ENCODE results near the gene ZFP36. TPM values are rescaled to one million over a fixed set of nuclear protein-coding genes. Genes with fewer than 3 reads are reported as not detected.

ZFP36 gene
- total RNA-seq, 2 donors from 2014 or later, result 315 to 699 TPM

- H3K36me3 ChIP-seq, result peaks cover 33% of the 10 kb centered on the region
- H3K4me3 ChIP-seq, result no peak overlapping the region
- no peak overlapping the region for H3K27ac ChIP-seq
- TF ChIP-seq, protein P1, sequence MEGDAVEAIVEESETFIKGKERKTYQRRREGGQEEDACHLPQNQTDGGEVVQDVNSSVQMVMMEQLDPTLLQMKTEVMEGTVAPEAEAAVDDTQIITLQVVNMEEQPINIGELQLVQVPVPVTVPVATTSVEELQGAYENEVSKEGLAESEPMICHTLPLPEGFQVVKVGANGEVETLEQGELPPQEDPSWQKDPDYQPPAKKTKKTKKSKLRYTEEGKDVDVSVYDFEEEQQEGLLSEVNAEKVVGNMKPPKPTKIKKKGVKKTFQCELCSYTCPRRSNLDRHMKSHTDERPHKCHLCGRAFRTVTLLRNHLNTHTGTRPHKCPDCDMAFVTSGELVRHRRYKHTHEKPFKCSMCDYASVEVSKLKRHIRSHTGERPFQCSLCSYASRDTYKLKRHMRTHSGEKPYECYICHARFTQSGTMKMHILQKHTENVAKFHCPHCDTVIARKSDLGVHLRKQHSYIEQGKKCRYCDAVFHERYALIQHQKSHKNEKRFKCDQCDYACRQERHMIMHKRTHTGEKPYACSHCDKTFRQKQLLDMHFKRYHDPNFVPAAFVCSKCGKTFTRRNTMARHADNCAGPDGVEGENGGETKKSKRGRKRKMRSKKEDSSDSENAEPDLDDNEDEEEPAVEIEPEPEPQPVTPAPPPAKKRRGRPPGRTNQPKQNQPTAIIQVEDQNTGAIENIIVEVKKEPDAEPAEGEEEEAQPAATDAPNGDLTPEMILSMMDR (IDR thresholded peaks at IDR 0.05), result no peak
- H3K9me3 ChIP-seq, result no peaks in the 10 kb centered on the region
- ATAC-seq (ENCODE audit: insufficient number of reproducible peaks, low FRiP score, low read depth) (no peak), DNase-seq (ENCODE audit: low spot score) (no peak)
- peaks cover 11 to 21% of the 10 kb centered on the region in 2 donors for H3K4me1 ChIP-seq (ENCODE audit: control insufficient read depth in 1 of 2, low read depth in 2 of 2)
- H3K27me3 ChIP-seq (replicated peaks; ENCODE audit: insufficient read depth), result no peaks in the 10 kb centered on the region
Measured at GRCh38 chr19:39424934-39425333, 18.3 kb downstream of the ZFP36 start.

GRCh38 chr19:39425744-39426143 lies 19.1 kb downstream of the ZFP36 start:
- Histone ChIP-seq H3K27ac (no peak overlapping the region), H3K36me3 (peaks cover 27% of the 10 kb centered on the region), H3K4me1 (ENCODE audit: control insufficient read depth in 1 of 2, low read depth in 2 of 2) (peaks cover 11 to 21% of the 10 kb centered on the region in 2 donors), H3K9me3 (no peaks in the 10 kb centered on the region), H3K4me3 (no peak overlapping the region), H3K27me3 (replicated peaks; ENCODE audit: insufficient read depth) (no peaks in the 10 kb centered on the region)
- TF ChIP-seq, protein P1 (IDR thresholded peaks at IDR 0.05), result no peak
- ATAC-seq (ENCODE audit: insufficient number of reproducible peaks, low FRiP score, low read depth) (no peak), DNase-seq (ENCODE audit: low spot score) (no peak)

DNA sequence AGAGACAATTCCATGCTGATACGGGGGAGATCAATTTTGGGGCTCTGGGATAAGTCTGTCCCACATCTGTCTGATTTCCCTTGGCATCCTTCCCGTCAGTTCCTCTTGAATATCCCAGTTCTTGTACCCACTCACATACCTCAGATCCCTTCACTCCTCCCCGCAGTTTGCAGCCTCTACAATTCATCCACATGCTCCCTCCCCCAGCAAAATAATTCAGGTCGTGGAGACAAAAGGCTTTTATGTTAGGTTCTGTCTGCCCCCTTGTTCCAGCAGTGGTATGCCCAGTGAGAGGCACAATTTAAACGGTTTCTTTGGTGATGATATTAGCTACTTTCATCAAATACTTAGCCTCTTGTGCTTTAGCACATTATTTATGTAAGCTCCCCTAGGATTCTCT lies 19.5 kb downstream of the ZFP36 start:
- Histone ChIP-seq H3K4me3 (no peak overlapping the region), H3K27me3 (replicated peaks; ENCODE audit: insufficient read depth) (no peaks in the 10 kb centered on the region), H3K36me3 (peaks cover 22% of the 10 kb centered on the region), H3K4me1 (ENCODE audit: control insufficient read depth in 1 of 2, low read depth in 2 of 2) (peaks cover 11 to 24% of the 10 kb centered on the region in 2 donors), H3K9me3 (no peaks in the 10 kb centered on the region), H3K27ac (no peak overlapping the region)
- DNase-seq (ENCODE audit: low spot score) (no peak), ATAC-seq (ENCODE audit: insufficient number of reproducible peaks, low FRiP score, low read depth) (no peak)
- TF ChIP-seq, protein P1 (IDR thresholded peaks at IDR 0.05), result no peak

DNA sequence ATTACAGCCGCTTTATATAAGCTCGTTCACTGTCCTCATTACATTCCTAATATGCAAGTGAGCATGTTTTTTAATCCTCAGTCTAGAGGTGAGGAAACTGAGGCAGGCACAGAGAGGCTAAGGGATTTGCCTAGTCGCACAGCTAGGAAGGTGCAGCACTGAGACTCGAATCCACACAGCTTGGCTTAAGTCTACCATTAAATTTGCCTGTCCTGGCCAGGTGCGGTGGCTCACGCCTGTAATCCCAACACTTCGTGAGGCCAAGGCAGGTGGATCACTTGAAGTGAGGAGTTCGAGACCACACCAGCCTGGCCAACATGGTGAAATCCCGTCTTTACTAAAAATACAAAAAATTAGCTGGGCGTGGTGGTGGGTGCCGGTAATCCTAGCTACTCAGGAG lies 21.1 kb downstream of the ZFP36 start:
- DNase-seq (ENCODE audit: low spot score) (no peak), ATAC-seq (ENCODE audit: insufficient number of reproducible peaks, low FRiP score, low read depth) (no peak)
- peak overlapping the region; percentile 33 to 87 for H3K27ac ChIP-seq
- TF ChIP-seq, protein P1 (IDR thresholded peaks at IDR 0.05), result no peak
- no peaks in the 10 kb centered on the region for H3K27me3 ChIP-seq (replicated peaks; ENCODE audit: insufficient read depth)
- H3K9me3 ChIP-seq, result no peaks in the 10 kb centered on the region
- no peak overlapping the region for H3K4me3 ChIP-seq
- H3K4me1 ChIP-seq (ENCODE audit: control insufficient read depth in 1 of 2, low read depth in 2 of 2), result peaks cover 11 to 26% of the 10 kb centered on the region in 2 donors
- peaks cover 16% of the 10 kb centered on the region for H3K36me3 ChIP-seq

- Histone ChIP-seq H3K4me3 (peak overlapping the region; percentile 34), H3K27me3 (replicated peaks; ENCODE audit: insufficient read depth) (no peaks in the 10 kb centered on the region), H3K9me3 (no peaks in the 10 kb centered on the region), H3K36me3 (peaks cover 18% of the 10 kb centered on the region), H3K4me1 (ENCODE audit: control insufficient read depth in 1 of 2, low read depth in 2 of 2) (peaks cover 11 to 28% of the 10 kb centered on the region in 2 donors), H3K27ac (peak overlapping the region; percentile 51 to 87)
- ATAC-seq (ENCODE audit: insufficient number of reproducible peaks, low FRiP score, low read depth), result peak; percentile 51
- DNase-seq (ENCODE audit: low spot score), result no peak
- TF ChIP-seq, protein P1 (IDR thresholded peaks at IDR 0.05), result no peak
Measured at GRCh38 chr19:39428283-39429112, 21.9 kb downstream of the ZFP36 start.
